SU-DHL-6 (cell line): ENCODE data around the gene DNPH1.

ENCODE experiments used
- H2AFZ ChIP-seq: fragments of 200-600 bp; sonication (generic); 2 replicates; pipeline ENCODE4 v1.6.1; 2014; ENCODE audit warnings: low read depth, mild to moderate bottlenecking, moderate library complexity, mixed read lengths, antibody characterized with exemption, low read length; ENCODE audit not compliant: severe bottlenecking
- H3F3A ChIP-seq: fragments of 200-600 bp; shearing (Covaris generic); 2 replicates; pipeline ENCODE4 v1.6.0; 2016; ENCODE audit warnings: antibody characterized with exemption, mild to moderate bottlenecking; ENCODE audit not compliant: insufficient read depth
- H3K27ac ChIP-seq: fragments of 200-600 bp; sonication (generic); 2 replicates; pipeline ENCODE4 v1.5.1; 2016; ENCODE audit warnings: low read depth, mild to moderate bottlenecking, low read length, moderate library complexity, mixed read lengths
- H3K27me3 ChIP-seq: fragments of 200-600 bp; sonication (generic), shearing (Covaris generic); 2 replicates; pipeline ENCODE4 v1.6.0; 2014; ENCODE audit warnings: mild to moderate bottlenecking, low read length
- H3K36me3 ChIP-seq: fragments of 200-600 bp; sonication (generic); 2 replicates; pipeline ENCODE4 v1.6.1; 2014; ENCODE audit warnings: mild to moderate bottlenecking, low read length, mixed read lengths
- H3K4me2 ChIP-seq: fragments of 300-600, 200-600 bp; shearing (Covaris generic), sonication (generic); 2 replicates; pipeline ENCODE4 v1.6.0; 2014; ENCODE audit warnings: low read length, low read depth, mild to moderate bottlenecking; ENCODE audit not compliant: poor library complexity, severe bottlenecking
- H3K4me3 ChIP-seq: fragments of 200-600 bp; sonication (generic); 2 replicates; pipeline ENCODE4 v1.5.1; 2014; ENCODE audit warnings: antibody characterized with exemption, low read length, mild to moderate bottlenecking, mixed read lengths; ENCODE audit not compliant: insufficient read depth, poor library complexity, severe bottlenecking
- H3K79me2 ChIP-seq: fragments of 200-600 bp; sonication (generic); 2 replicates; pipeline ENCODE4 v1.6.1; 2014; ENCODE audit warnings: mild to moderate bottlenecking, low read length, moderate library complexity; ENCODE audit not compliant: insufficient read depth
- H3K9ac ChIP-seq: fragments of 200-600 bp; sonication (generic); 2 replicates; pipeline ENCODE4 v1.7.0; 2014; ENCODE audit warnings: mild to moderate bottlenecking, low read length
- H3K9me2 ChIP-seq: fragments of 200-600 bp; sonication (generic); replicated peaks from 2 replicates; pipeline ENCODE4 v1.6.1; 2014; ENCODE audit warnings: low read length; ENCODE audit not compliant: insufficient read depth
- H3K9me3 ChIP-seq: fragments of 200-600 bp; sonication (generic); 2 replicates; pipeline ENCODE4 v1.6.1; 2014; ENCODE audit warnings: low read length, mixed read lengths; ENCODE audit not compliant: insufficient read depth
- H4K20me1 ChIP-seq: fragments of 200-600 bp; sonication (generic); 2 replicates; pipeline ENCODE4 v1.6.1; 2014; ENCODE audit warnings: low read depth, mild to moderate bottlenecking, antibody characterized with exemption, low read length, moderate library complexity, mixed read lengths
- EZH2phosphoT487 ChIP-seq: fragments of 200-600 bp; sonication (generic), shearing (Covaris generic); conservative IDR thresholded peaks from 2 replicates; pipeline ENCODE4 v1.6.1; 2018; ENCODE audit warnings: mild to moderate bottlenecking, antibody characterized with exemption, low read length, moderate library complexity, mixed read lengths
- TF ChIP-seq, protein P1 (sequence below): fragments of 200-600 bp; sonication (generic); IDR thresholded peaks from one replicate; pipeline ENCODE4 v1.5.1; 2017; ENCODE audit warnings: antibody characterized with exemption, mild to moderate bottlenecking, low read length, moderate library complexity; ENCODE audit not compliant: insufficient read depth, poor library complexity, severe bottlenecking

Gene DNPH1

DNA sequence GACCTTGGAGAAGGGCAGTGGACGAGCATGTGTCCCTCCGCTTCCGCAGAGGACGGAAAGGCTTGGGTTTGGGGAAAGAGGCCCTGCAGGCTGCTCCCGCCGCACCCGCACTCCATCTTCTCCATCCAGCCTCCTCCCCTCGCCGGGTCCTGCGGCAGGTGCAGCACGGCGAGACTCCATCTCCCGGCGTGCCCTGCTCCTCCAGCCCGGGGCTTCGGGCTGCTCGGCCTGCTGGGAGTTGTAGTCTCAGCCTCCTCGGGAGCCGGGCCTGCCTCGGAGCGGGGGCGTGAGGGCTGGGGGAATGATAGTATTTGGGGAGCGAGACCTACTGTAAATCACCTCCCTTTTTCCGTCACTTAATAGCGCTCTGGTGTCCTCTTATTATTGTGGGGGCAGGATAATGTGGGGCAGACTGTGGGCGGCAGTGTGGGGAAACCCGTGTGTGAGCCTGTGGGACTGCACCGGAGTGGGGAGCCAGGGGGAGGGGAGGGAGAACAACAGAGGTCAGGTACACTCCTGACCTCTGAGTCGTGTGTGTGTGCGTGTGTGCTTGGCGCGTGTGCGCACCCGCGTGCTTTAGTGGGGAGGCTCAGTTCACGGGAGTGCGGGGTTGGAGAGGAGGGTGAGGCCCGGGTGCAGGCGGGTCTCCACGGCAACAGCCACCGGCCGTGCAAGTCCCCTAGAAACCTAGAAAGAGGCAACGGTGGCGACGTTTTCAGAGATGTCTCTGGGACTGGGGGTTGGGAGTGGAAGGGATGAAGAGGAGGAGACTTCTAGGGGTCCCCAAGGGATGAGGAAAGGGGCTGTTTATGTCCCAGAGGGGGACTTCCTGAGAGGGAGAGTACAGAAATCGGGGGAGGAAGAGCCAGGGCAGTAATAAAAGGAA, 18.1 kb upstream of the DNPH1 start:
- H3K27me3 ChIP-seq, result no peaks in the 10 kb centered on the region
- peak overlapping the region; percentile 63 for H3K4me3 ChIP-seq
- no peaks in the 10 kb centered on the region for H3K9me2 ChIP-seq
- peak overlapping the region; percentile 71 for H3K4me2 ChIP-seq
- H3K36me3 ChIP-seq, result no peaks in the 10 kb centered on the region
- no peaks in the 10 kb centered on the region for H4K20me1 ChIP-seq
- H3F3A ChIP-seq, result peaks cover 5% of the 10 kb centered on the region
- peak overlapping the region; percentile 94 for H2AFZ ChIP-seq
- TF ChIP-seq, protein P1, sequence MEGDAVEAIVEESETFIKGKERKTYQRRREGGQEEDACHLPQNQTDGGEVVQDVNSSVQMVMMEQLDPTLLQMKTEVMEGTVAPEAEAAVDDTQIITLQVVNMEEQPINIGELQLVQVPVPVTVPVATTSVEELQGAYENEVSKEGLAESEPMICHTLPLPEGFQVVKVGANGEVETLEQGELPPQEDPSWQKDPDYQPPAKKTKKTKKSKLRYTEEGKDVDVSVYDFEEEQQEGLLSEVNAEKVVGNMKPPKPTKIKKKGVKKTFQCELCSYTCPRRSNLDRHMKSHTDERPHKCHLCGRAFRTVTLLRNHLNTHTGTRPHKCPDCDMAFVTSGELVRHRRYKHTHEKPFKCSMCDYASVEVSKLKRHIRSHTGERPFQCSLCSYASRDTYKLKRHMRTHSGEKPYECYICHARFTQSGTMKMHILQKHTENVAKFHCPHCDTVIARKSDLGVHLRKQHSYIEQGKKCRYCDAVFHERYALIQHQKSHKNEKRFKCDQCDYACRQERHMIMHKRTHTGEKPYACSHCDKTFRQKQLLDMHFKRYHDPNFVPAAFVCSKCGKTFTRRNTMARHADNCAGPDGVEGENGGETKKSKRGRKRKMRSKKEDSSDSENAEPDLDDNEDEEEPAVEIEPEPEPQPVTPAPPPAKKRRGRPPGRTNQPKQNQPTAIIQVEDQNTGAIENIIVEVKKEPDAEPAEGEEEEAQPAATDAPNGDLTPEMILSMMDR, result peak; percentile 21
- TF ChIP-seq EZH2phosphoT487, result no peak
- no peaks in the 10 kb centered on the region for H3K9me3 ChIP-seq
- H3K9ac ChIP-seq, result peak overlapping the region; percentile 58
- no peaks in the 10 kb centered on the region for H3K79me2 ChIP-seq
- no peak overlapping the region for H3K27ac ChIP-seq

DNA sequence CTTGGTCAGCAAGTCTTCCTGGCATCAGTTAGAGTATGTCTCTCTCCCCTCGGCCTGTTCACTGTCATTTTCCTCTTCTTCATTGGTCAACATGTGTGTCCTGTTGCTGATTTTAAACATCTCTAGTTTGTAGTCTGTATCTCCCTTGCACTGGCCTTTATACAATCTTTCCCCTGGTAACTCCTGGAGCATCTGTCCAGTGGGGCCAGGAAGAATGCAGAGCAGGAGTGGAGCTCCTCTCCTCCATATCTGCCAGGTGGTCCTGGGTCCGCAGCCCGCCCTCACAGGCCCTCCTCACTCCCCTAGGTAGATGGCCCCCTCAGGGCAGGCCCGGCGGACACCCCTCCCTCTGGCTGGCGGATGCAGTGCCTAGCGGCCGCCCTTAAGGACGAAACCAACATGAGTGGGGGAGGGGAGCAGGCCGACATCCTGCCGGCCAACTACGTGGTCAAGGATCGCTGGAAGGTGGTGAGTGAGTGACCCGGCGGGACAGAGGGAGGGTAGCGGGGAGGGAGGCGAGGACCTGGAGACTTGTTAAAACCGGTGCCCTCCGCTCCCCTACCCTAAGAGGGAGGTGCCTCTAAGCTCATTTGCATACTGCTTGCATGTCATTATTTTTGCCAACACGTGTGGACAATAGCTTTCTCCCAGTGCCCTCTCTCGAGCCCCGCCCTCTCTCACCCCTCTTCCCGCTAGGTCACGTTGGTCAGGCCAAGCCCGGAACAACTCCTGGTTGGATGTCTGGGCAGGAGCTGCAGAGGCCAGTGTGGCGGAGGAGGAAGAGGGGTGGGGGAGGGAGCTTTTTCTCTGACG, 17.2 kb upstream of the DNPH1 start:
- no peaks in the 10 kb centered on the region for H3K9me3 ChIP-seq
- peaks cover 5% of the 10 kb centered on the region for H3F3A ChIP-seq
- peak overlapping the region; percentile 63 for H3K4me3 ChIP-seq
- H4K20me1 ChIP-seq, result no peaks in the 10 kb centered on the region
- TF ChIP-seq, protein P1, result no peak
- H3K27ac ChIP-seq, result no peak overlapping the region
- H3K36me3 ChIP-seq, result no peaks in the 10 kb centered on the region
- H3K4me2 ChIP-seq, result peak overlapping the region; percentile 71
- H2AFZ ChIP-seq, result peak overlapping the region; percentile 94
- H3K9ac ChIP-seq, result peak overlapping the region; percentile 58
- no peaks in the 10 kb centered on the region for H3K79me2 ChIP-seq
- H3K9me2 ChIP-seq, result no peaks in the 10 kb centered on the region
- H3K27me3 ChIP-seq, result no peaks in the 10 kb centered on the region

DNA sequence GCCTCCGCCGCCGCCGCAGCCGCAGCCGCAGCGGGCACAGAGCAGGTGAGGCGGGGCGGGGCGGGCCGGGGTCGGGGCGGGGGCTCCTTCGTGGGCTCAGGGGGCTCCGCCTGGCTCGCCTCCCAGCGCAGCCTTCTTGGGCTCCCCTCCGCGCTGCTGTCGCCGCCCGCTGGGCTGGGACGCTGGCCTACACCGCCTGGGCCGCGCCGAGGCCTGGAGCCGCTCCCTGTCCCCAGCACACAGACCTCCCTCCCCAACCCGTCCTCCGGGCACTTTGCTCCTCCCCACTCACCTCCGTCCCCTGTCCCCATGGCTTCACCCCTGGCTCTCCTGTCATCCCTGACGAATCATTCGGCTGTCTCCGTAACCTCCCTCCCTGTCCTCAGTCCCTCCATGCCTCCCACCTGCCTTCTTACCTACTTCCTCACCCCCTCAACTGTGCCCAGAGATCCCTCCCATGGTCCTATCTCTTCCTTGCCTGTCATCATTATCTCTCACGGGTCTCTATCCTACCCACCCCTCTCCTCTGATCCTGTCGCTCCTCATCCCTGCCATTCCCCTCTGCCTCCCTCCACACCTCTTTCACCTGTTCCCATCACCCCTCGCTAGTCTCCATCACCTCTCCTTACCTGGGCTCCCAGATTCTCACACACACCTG, 14.5 kb upstream of the DNPH1 start:
- Histone ChIP-seq H3K4me2 (no peak overlapping the region), H3K27me3 (no peaks in the 10 kb centered on the region)

More for the DNA sequence above, 14.5 kb upstream of the DNPH1 start:
- Histone ChIP-seq H3K36me3 (no peaks in the 10 kb centered on the region), H3K4me3 (no peak overlapping the region), H3K9me2 (no peaks in the 10 kb centered on the region), H3K27ac (no peak overlapping the region), H2AFZ (no peak overlapping the region), H4K20me1 (no peaks in the 10 kb centered on the region), H3K9me3 (peaks cover 4% of the 10 kb centered on the region; the same call in 1 of the 2 replicates), H3F3A (peaks cover 5% of the 10 kb centered on the region), H3K79me2 (no peaks in the 10 kb centered on the region), H3K9ac (no peak overlapping the region)
- TF ChIP-seq, protein P1, result no peak
- TF ChIP-seq EZH2phosphoT487, result no peak
